Omental fat pad (tissue), 4 donors: Measurements from ENCODE around the gene PSMC4. TPM values are rescaled to one million over a fixed set of nuclear protein-coding genes. Genes with fewer than 3 reads are reported as not detected.

Experiments used
- ATAC-seq: fragments of 150-250 bp; one replicate; pipeline ENCODE4 v1.9.1; 2016; ENCODE audit warnings: mild to moderate bottlenecking, moderate library complexity; ENCODE audit not compliant: low FRiP score
- DNase-seq: peaks from one replicate; pipeline ENCODE4 v3.0.0-alpha.2; 2019; ENCODE audit warnings: low spot score
- CTCF ChIP-seq, 3 donors: fragments of 450-650 bp; IDR thresholded peaks; one replicate each; pipeline ENCODE4 v1.5.1; 2016 to 2017; ENCODE audit warnings: antibody characterized with exemption in 3 of 3, mild to moderate bottlenecking in 3 of 3, moderate library complexity in 2 of 3
- total RNA-seq, 4 donors: library from RNA; depleted of rRNA; stranded (reverse); fragments of >200 nt; gene quantifications; one replicate each; pipeline ENCODE4 v1.1.0, GENCODE V29; 2016

The PSMC4 gene
- total RNA-seq, 4 donors from 2014 or later = 52.6 to 141 (median 75.4) TPM

- TF ChIP-seq CTCF (IDR thresholded peaks at IDR 0.05) = no peak
- ATAC-seq = no peak
- DNase-seq = no peak
Observed at GRCh38 chr19:39997638-39998216, 26.8 kb downstream of the PSMC4 start.

DNA sequence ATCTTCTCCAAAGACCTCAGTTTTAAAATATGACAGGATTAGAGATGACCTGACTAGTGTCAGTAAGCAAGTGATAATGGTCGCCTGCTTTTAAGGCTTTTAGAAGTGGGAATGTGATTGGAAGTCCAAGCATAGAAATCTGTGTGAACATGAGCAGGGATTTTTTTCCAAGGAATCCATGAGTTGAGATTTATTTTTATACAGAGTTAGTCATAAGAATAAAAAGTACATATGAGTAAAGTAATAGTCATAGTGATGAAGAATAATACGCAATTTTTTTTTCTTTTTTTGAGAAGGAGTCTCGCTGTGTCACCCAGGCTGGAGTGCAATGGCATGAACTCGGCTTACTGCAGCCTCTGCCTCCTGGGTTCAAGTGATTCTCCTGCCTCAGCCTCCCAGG, 27.5 kb downstream of the PSMC4 start:
- ATAC-seq (no peak), DNase-seq (no peak)
- no peak for TF ChIP-seq CTCF (IDR thresholded peaks at IDR 0.05)

- no peak for DNase-seq
- no peak for ATAC-seq
- TF ChIP-seq CTCF (IDR thresholded peaks at IDR 0.05) = no peak
Observed at GRCh38 chr19:40005691-40006272, 34.8 kb downstream of the PSMC4 start.

DNA sequence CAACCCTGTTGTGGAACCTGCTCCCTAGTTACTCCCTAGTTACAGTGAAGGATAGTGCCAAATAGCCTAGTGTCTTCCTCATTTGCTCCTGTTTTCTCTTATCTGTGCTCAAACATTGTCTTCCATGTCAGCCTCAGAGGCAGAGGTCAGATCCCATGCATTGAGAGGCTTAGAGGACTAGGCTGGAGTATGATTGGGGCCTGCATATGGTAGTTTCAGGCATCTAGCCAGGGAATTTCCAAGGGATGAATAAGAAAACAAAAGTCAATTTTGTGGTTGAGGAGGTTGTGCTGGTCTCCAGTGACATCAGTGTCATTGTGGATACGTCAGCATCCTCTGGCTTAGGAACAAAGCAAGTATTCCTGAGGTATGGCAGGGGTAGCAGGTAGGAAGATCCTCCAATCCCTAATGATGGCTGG, 35.3 kb downstream of the PSMC4 start:
- no peak for ATAC-seq
- no peak for DNase-seq
- no peak for TF ChIP-seq CTCF (IDR thresholded peaks at IDR 0.05)

DNA sequence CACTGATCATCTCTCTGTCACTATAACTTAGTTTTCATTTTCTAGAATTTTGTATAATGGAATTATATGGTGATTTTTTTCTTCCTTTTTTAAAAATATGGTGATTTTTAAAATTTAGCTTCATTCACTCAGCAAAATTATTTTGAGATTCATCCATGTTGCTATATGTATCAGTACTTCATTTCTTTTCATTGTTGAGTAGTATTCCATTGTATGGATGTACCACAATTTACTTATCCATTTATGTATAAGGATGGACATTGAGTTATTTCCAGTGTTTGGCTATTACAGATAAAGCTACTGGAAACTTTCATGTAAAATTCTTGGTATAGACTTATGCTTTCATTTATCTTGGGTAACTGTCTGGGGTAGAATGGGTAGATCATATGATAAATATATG, 38.7 kb downstream of the PSMC4 start:
- no peak for ATAC-seq
- no peak for DNase-seq
- TF ChIP-seq CTCF (IDR thresholded peaks at IDR 0.05) = no peak

DNA sequence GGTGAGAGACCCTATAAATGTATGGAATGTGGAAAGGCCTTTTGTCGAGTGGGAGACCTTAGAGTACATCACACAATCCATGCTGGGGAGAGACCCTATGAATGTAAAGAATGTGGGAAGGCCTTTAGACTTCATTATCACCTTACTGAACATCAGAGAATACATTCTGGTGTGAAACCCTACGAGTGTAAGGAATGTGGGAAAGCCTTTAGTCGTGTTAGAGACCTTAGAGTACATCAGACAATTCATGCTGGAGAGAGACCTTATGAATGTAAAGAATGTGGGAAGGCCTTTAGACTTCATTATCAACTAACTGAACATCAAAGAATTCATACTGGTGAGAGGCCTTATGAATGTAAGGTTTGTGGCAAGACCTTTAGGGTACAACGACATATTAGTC, 43.0 kb downstream of the PSMC4 start:
- TF ChIP-seq CTCF (IDR thresholded peaks at IDR 0.05) = no peak
- DNase-seq = no peak
- no peak for ATAC-seq

- no peak for DNase-seq
- ATAC-seq = no peak
- TF ChIP-seq CTCF (IDR thresholded peaks at IDR 0.05) = no peak
Observed at GRCh38 chr19:40023969-40024368, 53.0 kb downstream of the PSMC4 start.
